Measurements from ENCODE around the gene DBF4B. TPM values are rescaled to one million over a fixed set of nuclear protein-coding genes. Genes with fewer than 3 reads are reported as not detected.

Gene DBF4B
- total RNA-seq, 1 experiment from 2014 or later, result 26.1 TPM

- TF ChIP-seq MAX (IDR thresholded peaks at IDR 0.05) (no peak), ZFX (IDR thresholded peaks at IDR 0.05) (no peak), EGR1 (IDR thresholded peaks at IDR 0.05; ENCODE audit: low read depth) (no peak)
Observed at GRCh38 chr17:44672479-44673093, 35.9 kb upstream of the DBF4B start (continued).

GRCh38 chr17:44673893-44674292 lies 34.6 kb upstream of the DBF4B start:
- ATAC-seq (no peak), DNase-seq (ENCODE audit: low read depth, low spot score) (no peak)
- RAD21 ChIA-PET (ENCODE audit: low non-redundant PET in 1 of 2, low total read pairs in 2 of 2, uncharacterized antibody in 2 of 2, unreplicated experiment in 2 of 2), result no interaction called here
- H3K9me3 ChIP-seq (ENCODE audit: control insufficient read depth in 1 of 2, insufficient read depth in 1 of 2, low read depth in 1 of 2, low read length in 2 of 2), result no peaks in the 10 kb centered on the region
- no peak overlapping the region for H3K4me3 ChIP-seq (replicated peaks in 1 of 2; ENCODE audit: low read depth in 1 of 2, low read length in 2 of 2)
- no peak overlapping the region for H3K4me2 ChIP-seq (ENCODE audit: low read length)
- H3K9ac ChIP-seq (ENCODE audit: low read length), result no peak overlapping the region
- CTCF ChIA-PET, result interaction anchor here (0.8 to 0.9 kb wide), 2 partner anchors 17 to 140 kb away, joined by 3 to 4 read pairs; no protein-coding TSS in a partner anchor
- no peaks in the 10 kb centered on the region for H4K20me1 ChIP-seq (ENCODE audit: insufficient read depth)
- no peaks in the 10 kb centered on the region for H3K9me2 ChIP-seq (ENCODE audit: insufficient read depth)
- peaks cover 0 to 7% of the 10 kb centered on the region in 2 experiments; a peak in 1 of 4 replicates for H3K4me1 ChIP-seq (ENCODE audit: control insufficient read depth in 1 of 2, insufficient read depth in 2 of 2, low read length in 2 of 2)
- H3K36me3 ChIP-seq (ENCODE audit: control insufficient read depth in 1 of 2, insufficient read depth in 2 of 2, low read length in 2 of 2), result peaks cover 0 to 7% of the 10 kb centered on the region in 2 experiments; a peak in 2 of 4 replicates
- intact Hi-C loops (cut with micrococcal nuclease), result no loop called here
- TF ChIP-seq FOSL1 (IDR thresholded peaks at IDR 0.05; ENCODE audit: low read depth), result no peak
- TF ChIP-seq CTCF (IDR thresholded peaks at IDR 0.05 in 2 of 3, conservative IDR thresholded peaks at IDR 0.05 in 1 of 3; ENCODE audit: borderline replicate concordance in 1 of 3, insufficient read depth in 1 of 3, low read depth in 2 of 3, low read length in 2 of 3), result no peak
- TF ChIP-seq POLR2A (IDR thresholded peaks at IDR 0.05; ENCODE audit: borderline replicate concordance, extremely low read depth, insufficient read depth, insufficient read length), result no peak
- TF ChIP-seq YY1 (IDR thresholded peaks at IDR 0.05; ENCODE audit: extremely low read depth, insufficient replicate concordance, low read depth, low read length), result no peak
- TF ChIP-seq RAD21 (IDR thresholded peaks at IDR 0.05; ENCODE audit: low read depth), result no peak
- no peak for TF ChIP-seq POLR2AphosphoS5 (IDR thresholded peaks at IDR 0.05; ENCODE audit: low read depth, low read length)
- TF ChIP-seq ZNF274 (IDR thresholded peaks at IDR 0.05; ENCODE audit: low read depth, low read length), result no peak
- no peak for TF ChIP-seq EZH2phosphoT487 (IDR thresholded peaks at IDR 0.05; ENCODE audit: borderline replicate concordance)
- no peak for TF ChIP-seq SIN3A (IDR thresholded peaks at IDR 0.05; ENCODE audit: low read depth)
- no peak for TF ChIP-seq ELF1 (IDR thresholded peaks at IDR 0.05; ENCODE audit: borderline replicate concordance, low read depth)
- TF ChIP-seq CBX3 (IDR thresholded peaks at IDR 0.05; ENCODE audit: low read depth), result no peak
- no peak for TF ChIP-seq SP1 (IDR thresholded peaks at IDR 0.05; ENCODE audit: low read depth)
- BruUV-seq (replicated peaks), result no TSS peak
- no peak overlapping the region for H3K27ac ChIP-seq (ENCODE audit: low read depth, low read length)
- H3K27me3 ChIP-seq (ENCODE audit: insufficient read depth, low read length), result no peaks in the 10 kb centered on the region
- H2AFZ ChIP-seq (ENCODE audit: low read depth, low read length, poor library complexity, severe bottlenecking), result no peak overlapping the region
- POLR2A ChIA-PET, result no interaction called here
- no peaks in the 10 kb centered on the region for H3K79me2 ChIP-seq (ENCODE audit: insufficient read depth, low read length)
